Stimulated activated CD4-positive, alpha-beta T cell treated with anti-CD3 and anti-CD28 coated beads, Interleukin-1b, Interleukin-23, amount 100 ng/mL, for 4 hours (primary cell): Measurements from ENCODE around the gene TTC12.
"Not testable (repeated sequence)": the region's sequence is repeated elsewhere in the genome, so short reads cannot be mapped to it uniquely, and the experiment has no call there.

Experiments
- DNase-seq, 2 donors: peaks; one replicate each; pipeline ENCODE4 v3.0.0-alpha.2; 2020; ENCODE audit warnings: low read depth in 2 of 2

Gene TTC12

GRCh38 chr11:113286509-113287497 is 27.6 kb upstream of the TTC12 start:
- no peak for DNase-seq

GRCh38 chr11:113287801-113288200 is 26.6 kb upstream of the TTC12 start:
- no peak for DNase-seq

GRCh38 chr11:113288286-113288863 is 26.0 kb upstream of the TTC12 start:
- DNase-seq: no peak

GRCh38 chr11:113289431-113290187 is 24.8 kb upstream of the TTC12 start:
- peak; percentile 28 to 52 for DNase-seq

- DNase-seq: no peak
Observed at GRCh38 chr11:113293936-113294335, 20.4 kb upstream of the TTC12 start.

- DNase-seq: no peak
Observed at GRCh38 chr11:113295993-113296392, 18.4 kb upstream of the TTC12 start.

GRCh38 chr11:113296447-113297205 is 17.8 kb upstream of the TTC12 start:
- DNase-seq: no peak

GRCh38 chr11:113298496-113298895 is 15.9 kb upstream of the TTC12 start:
- DNase-seq: not testable (repeated sequence)

- no peak for DNase-seq
Observed at GRCh38 chr11:113304916-113305315, 9.5 kb upstream of the TTC12 start.

GRCh38 chr11:113305440-113306336 is 8.7 kb upstream of the TTC12 start:
- peak; percentile 59 to 60 for DNase-seq

- no peak for DNase-seq
Observed at GRCh38 chr11:113308601-113309000, 5.8 kb upstream of the TTC12 start.

GRCh38 chr11:113311536-113311935 is 2.8 kb upstream of the TTC12 start:
- DNase-seq: no peak

- DNase-seq: no peak
Observed at GRCh38 chr11:113313601-113314000, 782 bp upstream of the TTC12 start.

- no peak for DNase-seq
Observed at GRCh38 chr11:113314065-113314388, 356 bp upstream of the TTC12 start.

- DNase-seq: no peak
Observed at GRCh38 chr11:113315811-113316210, 1.4 kb downstream of the TTC12 start.

GRCh38 chr11:113316256-113316655 is 1.9 kb downstream of the TTC12 start:
- no peak for DNase-seq

- no peak for DNase-seq
Observed at GRCh38 chr11:113317339-113317738, 3.0 kb downstream of the TTC12 start.

GRCh38 chr11:113319085-113319484 is 4.7 kb downstream of the TTC12 start:
- DNase-seq: no peak

GRCh38 chr11:113322158-113322557 is 7.8 kb downstream of the TTC12 start:
- DNase-seq: no peak

GRCh38 chr11:113324250-113324649 is 9.9 kb downstream of the TTC12 start:
- no peak for DNase-seq

- DNase-seq: no peak
Observed at GRCh38 chr11:113329725-113330124, 15.3 kb downstream of the TTC12 start.
